HepG2 (cell line): ENCODE results near the gene PTGES3. TPM values are rescaled to one million over a fixed set of nuclear protein-coding genes. Genes with fewer than 3 reads are reported as not detected.

Experiments
- ARNT ChIP-seq: fragments of 450-650 bp; IDR thresholded peaks from 2 replicates; pipeline ENCODE4 v1.6.1; 2017
- DDIT3 ChIP-seq: sonication (generic); formaldehyde crosslinking; IDR thresholded peaks from 2 replicates; pipeline ENCODE4 v1.4.0; 2020; ENCODE audit warnings: mild to moderate bottlenecking, missing genetic modification reagents
- GFI1 ChIP-seq: sonication (generic); formaldehyde crosslinking; IDR thresholded peaks from 2 replicates; pipeline ENCODE4 v1.5.0; 2020; ENCODE audit warnings: missing genetic modification reagents, mild to moderate bottlenecking, borderline replicate concordance
- HHEX ChIP-seq: IDR thresholded peaks from 2 replicates; pipeline ENCODE4 v1.6.1; 2016; ENCODE audit warnings: control low read depth
- HNF1B ChIP-seq: sonication (generic); formaldehyde crosslinking; IDR thresholded peaks from 2 replicates; pipeline ENCODE4 v1.5.1; 2020; ENCODE audit warnings: mild to moderate bottlenecking, moderate library complexity, missing genetic modification reagents
- HOXA7 ChIP-seq: sonication (generic); formaldehyde crosslinking; IDR thresholded peaks from 2 replicates; pipeline ENCODE4 v1.8.1; 2022; ENCODE audit warnings: mild to moderate bottlenecking, missing genetic modification reagents, moderate library complexity
- KDM2A ChIP-seq: sonication (generic); formaldehyde crosslinking; IDR thresholded peaks from 2 replicates; pipeline ENCODE4 v1.4.0; 2020; ENCODE audit warnings: low read depth, missing genetic modification reagents, borderline replicate concordance
- MIER2 ChIP-seq: IDR thresholded peaks from 2 replicates; pipeline ENCODE4 v1.6.1; 2016; ENCODE audit warnings: missing biosample characterization, missing genetic modification reagents
- MLXIP ChIP-seq: sonication (generic); formaldehyde crosslinking; IDR thresholded peaks from 2 replicates; pipeline ENCODE4 v1.9.0; 2021; ENCODE audit warnings: missing genetic modification reagents, borderline replicate concordance
- NFYB ChIP-seq: sonication (generic); formaldehyde crosslinking; IDR thresholded peaks from 2 replicates; pipeline ENCODE4 v1.4.0; 2020; ENCODE audit warnings: missing genetic modification reagents
- NR2C2 ChIP-seq: sonication (generic); formaldehyde crosslinking; IDR thresholded peaks from 2 replicates; pipeline ENCODE4 v1.4.0; 2020; ENCODE audit warnings: missing genetic modification reagents, mild to moderate bottlenecking, moderate library complexity, borderline replicate concordance
- PAX8 ChIP-seq: sonication (generic); formaldehyde crosslinking; IDR thresholded peaks from 2 replicates; pipeline ENCODE4 v1.8.0; 2022; ENCODE audit warnings: mild to moderate bottlenecking, missing genetic modification reagents, borderline replicate concordance
- THAP11 ChIP-seq: IDR thresholded peaks from 2 replicates; pipeline ENCODE4 v1.6.1; 2016; ENCODE audit warnings: missing biosample characterization, missing genetic modification reagents
- YEATS2 ChIP-seq: sonication (generic); formaldehyde crosslinking; IDR thresholded peaks from 2 replicates; pipeline ENCODE4 v1.4.0; 2020; ENCODE audit warnings: missing genetic modification reagents, borderline replicate concordance
- ZFP36 ChIP-seq: fragments of 150-350 bp; IDR thresholded peaks from 2 replicates; pipeline ENCODE4 v1.6.1; 2018; ENCODE audit warnings: borderline replicate concordance, low read length, low read depth; ENCODE audit not compliant: partially characterized antibody
- ZNF253 ChIP-seq: sonication (generic); formaldehyde crosslinking; IDR thresholded peaks from 2 replicates; pipeline ENCODE4 v1.8.0; 2022; ENCODE audit warnings: mild to moderate bottlenecking, missing genetic modification reagents, borderline replicate concordance
- ZNF274 ChIP-seq: sonication (generic); formaldehyde crosslinking; IDR thresholded peaks from 2 replicates; pipeline ENCODE4 v1.5.1; 2020; ENCODE audit warnings: mild to moderate bottlenecking, missing genetic modification reagents
- ZNF281 ChIP-seq: sonication (generic); formaldehyde crosslinking; IDR thresholded peaks from 2 replicates; pipeline ENCODE4 v1.4.0; 2020; ENCODE audit warnings: missing genetic modification reagents, borderline replicate concordance
- ZNF317 ChIP-seq: sonication (generic); formaldehyde crosslinking; IDR thresholded peaks from 2 replicates; pipeline ENCODE4 v1.5.0; 2020; ENCODE audit warnings: mild to moderate bottlenecking, missing genetic modification reagents
- ZNF382 ChIP-seq: sonication (generic); formaldehyde crosslinking; IDR thresholded peaks from 2 replicates; pipeline ENCODE4 v1.5.0; 2020; ENCODE audit warnings: missing genetic modification reagents, mild to moderate bottlenecking, borderline replicate concordance
- ZNF430 ChIP-seq: sonication (generic); formaldehyde crosslinking; IDR thresholded peaks from 2 replicates; pipeline ENCODE4 v1.9.0; 2021; ENCODE audit warnings: mild to moderate bottlenecking, missing genetic modification reagents
- ZNF557 ChIP-seq: sonication (generic); formaldehyde crosslinking; IDR thresholded peaks from 2 replicates; pipeline ENCODE4 v1.4.0; 2020; ENCODE audit warnings: missing genetic modification reagents
- ZNF670 ChIP-seq: sonication (generic); formaldehyde crosslinking; IDR thresholded peaks from 2 replicates; pipeline ENCODE4 v1.8.0; 2022; ENCODE audit warnings: mild to moderate bottlenecking, missing genetic modification reagents, borderline replicate concordance
- ZNF879 ChIP-seq: sonication (generic); formaldehyde crosslinking; IDR thresholded peaks from 2 replicates; pipeline ENCODE4 v1.8.1; 2023; ENCODE audit warnings: missing genetic modification reagents
- polyA plus RNA-seq, 8 experiments: library from polyadenylated mRNA; depleted of rRNA in 3 of 8; stranded (reverse) in 7 of 8; unstranded in 1 of 8; fragments of >200 nt; fragmentation: Illumina TruSeq in 4 of 8; extraction: Trizol in 4 of 8; gene quantifications; 2 replicates each; pipeline versions ENCODE4 v1.2.1 to v1.2.3, GENCODE V29; 2011 to 2016; ENCODE audit warnings: low read depth in 4 of 8, missing spikeins in 1 of 8, mixed read lengths in 1 of 8; ENCODE audit not compliant: insufficient read depth in 1 of 8
- total RNA-seq, 5 experiments: library from RNA; depleted of rRNA; stranded (reverse); fragments of >200 nt; fragmentation: Illumina TruSeq; extraction: Trizol; gene quantifications; 2 replicates each; pipeline ENCODE4 v1.2.3, GENCODE V29; 2016; ENCODE audit warnings: low read depth in 1 of 5

PTGES3 gene
- total and polyA plus RNA-seq, 2 of the 13 experiments (the other 11 are each of a cell fraction or from before 2014, with no cell fraction given), result 54.4 to 159 TPM

- TF ChIP-seq DDIT3 (no peak), ZFP36 (no peak), MLXIP (no peak), ARNT (no peak), ZNF317 (no peak), HNF1B (CRISPR knock-in tag) (no peak), KDM2A (CRISPR knock-in tag) (peak; percentile 59; the same call in 1 of the 2 replicates), HHEX (CRISPR knock-in tag) (no peak), PAX8 (CRISPR knock-in tag) (no peak), ZNF274 (CRISPR knock-in tag) (no peak), HOXA7 (CRISPR knock-in tag) (no peak), MIER2 (CRISPR knock-in tag) (no peak), YEATS2 (no peak), ZNF281 (CRISPR knock-in tag) (peak; percentile 94), NFYB (no peak), NR2C2 (CRISPR knock-in tag) (0 out of 2 replicates have a peak, but pooled peaks have one; percentile 41), ZNF382 (no peak), ZNF670 (CRISPR knock-in tag) (no peak), ZNF879 (CRISPR knock-in tag) (no peak), THAP11 (CRISPR knock-in tag) (no peak), ZNF557 (CRISPR knock-in tag) (no peak), GFI1 (CRISPR knock-in tag) (no peak), ZNF253 (CRISPR knock-in tag) (no peak), ZNF430 (no peak)
Measured at GRCh38 chr12:56628671-56629458, 59.2 kb downstream of the PTGES3 start (continued).
